Left lung (tissue), 10 donors: ENCODE results near the gene CD40. TPM values are rescaled to one million over a fixed set of nuclear protein-coding genes. Genes with fewer than 3 reads are reported as not detected.

Source experiments
- ATAC-seq: fragments of 200-7000 bp; cut with Tn5 transposase; one replicate; pipeline ENCODE4 v1.9.1; 2020; ENCODE audit warnings: moderate library complexity
- DNase-seq, 4 donors: peaks; one replicate each; pipeline ENCODE4 v3.0.0-alpha.2; 2013 to 2020
- H3K27ac ChIP-seq, 2 donors: fragments of 200-600 bp; sonication (generic) in 1 of 2; one replicate each; pipeline versions ENCODE4 v1.5.0 to v1.8.0; 2020 to 2021
- H3K27me3 ChIP-seq, 2 donors: fragments of 200-600 bp; sonication (generic) in 1 of 2; one replicate each; pipeline versions ENCODE4 v1.5.0 to v1.8.0; 2020 to 2021
- H3K36me3 ChIP-seq, 2 donors: fragments of 200-600 bp; sonication (generic) in 1 of 2; one replicate each; pipeline versions ENCODE4 v1.5.0 to v1.8.0; 2020 to 2021
- H3K4me1 ChIP-seq, 2 donors: fragments of 200-600 bp; one replicate each; pipeline ENCODE4 v1.8.0; 2021
- H3K4me3 ChIP-seq, 2 donors: fragments of 200-600 bp; sonication (generic) in 1 of 2; one replicate each; pipeline versions ENCODE4 v1.5.0 to v1.8.0; 2020 to 2021; ENCODE audit warnings: mild to moderate bottlenecking in 1 of 2
- H3K9me3 ChIP-seq, 2 donors: fragments of 200-600 bp; sonication (generic) in 1 of 2; one replicate each; pipeline versions ENCODE4 v1.5.0 to v1.8.0; 2020 to 2021
- intact Hi-C, 2 donors: fragments of 100-400 bp; cut with DNase I; formaldehyde crosslinking; loops; one replicate each; pipeline versions ENCODE4 v1.11.2 to v1.14.2; 2022
- polyA plus RNA-seq, 6 donors: library from polyadenylated mRNA; unstranded; fragments of 120-200 nt; gene quantifications; one replicate each; pipeline ENCODE4 v1.2.1, GENCODE V29; 2013; ENCODE audit not compliant: insufficient read length in 6 of 6
- total RNA-seq, 2 donors: library from RNA; stranded (reverse); fragmentation: NEBNext Ultra II Directional; extraction: Animal tissue kit (Norgen Biotek cat#: 25700); gene quantifications; one replicate each; pipeline ENCODE4 v1.2.1, GENCODE V29; 2021
- TF ChIP-seq, protein P1 (sequence below), 2 donors: fragments of 200-600 bp; sonication (generic) in 1 of 2; IDR thresholded peaks; one replicate each; pipeline versions ENCODE4 v1.5.0 to v1.8.0; 2021; ENCODE audit warnings: antibody characterized with exemption in 2 of 2
- donor health status: DM: no; HTN: yes; CAD: no.
- donor health status: DM: no; HTN: no; CAD: no.

CD40 gene
- total and polyA plus RNA-seq, 8 donors: 13.9 to 27.6 (median 19.0) TPM

DNA sequence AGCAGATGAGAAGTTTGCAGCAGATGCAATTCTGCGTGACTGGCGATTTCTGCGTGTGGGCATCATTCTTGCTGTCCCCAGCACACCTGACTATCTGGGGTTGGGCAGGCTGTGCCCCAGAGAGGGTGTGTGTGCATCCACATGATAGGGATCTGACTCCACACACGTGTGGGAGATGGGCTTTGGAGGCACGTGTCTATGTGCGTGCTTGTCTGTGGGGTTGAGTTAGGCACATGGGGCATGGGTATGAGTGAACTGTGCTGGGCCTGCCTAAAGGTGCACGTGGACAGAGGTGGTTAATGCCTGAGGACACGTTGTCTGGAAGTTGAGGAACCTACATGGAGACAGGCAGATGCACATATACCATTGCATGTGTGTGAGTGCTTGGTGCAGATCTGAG lies 50.3 kb downstream of the CD40 start:
- no peak overlapping the region for H3K4me3 ChIP-seq
- ATAC-seq: no peak
- TF ChIP-seq, protein P1, sequence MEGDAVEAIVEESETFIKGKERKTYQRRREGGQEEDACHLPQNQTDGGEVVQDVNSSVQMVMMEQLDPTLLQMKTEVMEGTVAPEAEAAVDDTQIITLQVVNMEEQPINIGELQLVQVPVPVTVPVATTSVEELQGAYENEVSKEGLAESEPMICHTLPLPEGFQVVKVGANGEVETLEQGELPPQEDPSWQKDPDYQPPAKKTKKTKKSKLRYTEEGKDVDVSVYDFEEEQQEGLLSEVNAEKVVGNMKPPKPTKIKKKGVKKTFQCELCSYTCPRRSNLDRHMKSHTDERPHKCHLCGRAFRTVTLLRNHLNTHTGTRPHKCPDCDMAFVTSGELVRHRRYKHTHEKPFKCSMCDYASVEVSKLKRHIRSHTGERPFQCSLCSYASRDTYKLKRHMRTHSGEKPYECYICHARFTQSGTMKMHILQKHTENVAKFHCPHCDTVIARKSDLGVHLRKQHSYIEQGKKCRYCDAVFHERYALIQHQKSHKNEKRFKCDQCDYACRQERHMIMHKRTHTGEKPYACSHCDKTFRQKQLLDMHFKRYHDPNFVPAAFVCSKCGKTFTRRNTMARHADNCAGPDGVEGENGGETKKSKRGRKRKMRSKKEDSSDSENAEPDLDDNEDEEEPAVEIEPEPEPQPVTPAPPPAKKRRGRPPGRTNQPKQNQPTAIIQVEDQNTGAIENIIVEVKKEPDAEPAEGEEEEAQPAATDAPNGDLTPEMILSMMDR (IDR thresholded peaks at IDR 0.05): no peak
- no peaks in the 10 kb centered on the region for H3K4me1 ChIP-seq
- peaks cover 10 to 83% of the 10 kb centered on the region in 2 donors for H3K27me3 ChIP-seq
- no peaks in the 10 kb centered on the region for H3K9me3 ChIP-seq
- H3K36me3 ChIP-seq: no peaks in the 10 kb centered on the region
- intact Hi-C loops: no loop called here
- H3K27ac ChIP-seq: no peak overlapping the region
- no peak for DNase-seq

DNA sequence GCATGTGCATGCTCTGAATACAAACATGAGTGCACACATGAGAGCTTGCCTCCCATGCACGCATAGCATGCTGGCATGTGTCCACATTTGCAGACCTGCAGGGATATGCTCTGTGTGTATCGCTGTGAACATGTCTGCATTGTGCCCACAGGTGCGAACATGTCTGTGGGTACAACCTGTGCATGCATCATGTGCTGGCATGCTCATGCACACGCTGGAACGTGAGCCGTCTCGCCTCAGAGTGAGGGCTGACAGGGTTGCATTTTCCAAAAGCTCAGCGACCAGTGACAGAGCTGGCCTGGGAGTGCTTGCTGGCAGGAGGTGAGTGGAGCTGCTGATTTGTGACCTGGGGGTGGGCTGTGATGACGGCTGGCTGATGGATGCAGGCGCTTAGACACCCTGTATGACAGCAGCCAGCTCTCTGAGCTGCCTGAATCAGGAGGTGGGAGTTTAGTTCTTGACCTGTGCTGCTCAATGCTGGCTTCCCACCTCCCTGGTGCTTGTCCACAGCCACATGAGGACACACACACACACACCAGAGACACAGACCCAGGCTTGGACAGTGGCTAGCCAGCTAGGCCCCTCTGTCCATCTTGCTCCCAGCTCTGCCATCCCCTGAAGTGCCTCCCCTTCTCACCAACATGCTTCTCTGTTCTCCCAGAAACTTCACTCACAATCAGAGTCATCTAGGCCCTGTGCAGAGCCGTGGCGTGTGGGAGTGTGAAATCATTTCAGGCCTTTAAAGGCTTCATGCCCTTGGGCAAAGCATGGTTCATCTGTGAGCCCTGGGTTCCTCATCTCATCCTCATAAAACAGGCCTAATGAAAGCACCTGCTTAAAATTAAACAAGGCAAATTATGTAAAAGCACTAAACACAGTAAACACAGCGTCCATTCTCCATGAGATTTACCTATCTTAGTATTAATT lies 51.4 kb downstream of the CD40 start:
- peaks cover 0 to 3% of the 10 kb centered on the region in 2 donors for H3K4me1 ChIP-seq
- H3K36me3 ChIP-seq: no peaks in the 10 kb centered on the region
- H3K4me3 ChIP-seq: no peak overlapping the region
- intact Hi-C loops: no loop called here
- H3K9me3 ChIP-seq: no peaks in the 10 kb centered on the region
- no peak overlapping the region for H3K27ac ChIP-seq
- ATAC-seq: no peak
- TF ChIP-seq, protein P1 (IDR thresholded peaks at IDR 0.05): no peak
- DNase-seq: no peak
- peaks cover 20 to 87% of the 10 kb centered on the region in 2 donors for H3K27me3 ChIP-seq

DNA sequence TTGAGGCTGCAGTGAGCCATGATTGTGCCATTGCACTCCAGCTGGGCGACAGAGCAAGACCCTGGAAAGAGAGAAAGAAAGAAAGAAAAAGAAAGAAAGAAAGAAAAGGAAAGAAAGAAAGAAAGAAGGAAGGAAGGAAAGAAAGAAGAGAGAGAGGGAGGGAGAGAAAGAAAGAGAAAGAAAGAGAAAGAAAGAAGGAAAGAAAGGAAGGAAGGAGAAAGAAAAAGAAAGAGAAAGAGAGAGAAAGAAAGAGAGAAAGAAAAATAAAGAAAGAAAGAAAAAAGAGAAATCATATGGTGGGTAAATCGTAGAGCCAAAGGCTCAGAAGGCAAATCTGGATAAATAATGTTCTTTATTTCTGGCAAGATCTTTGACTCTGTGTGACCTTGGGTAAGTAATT lies 53.4 kb downstream of the CD40 start:
- no peaks in the 10 kb centered on the region for H3K9me3 ChIP-seq
- TF ChIP-seq, protein P1 (IDR thresholded peaks at IDR 0.05): no peak
- peaks cover 32 to 100% of the 10 kb centered on the region in 2 donors for H3K27me3 ChIP-seq
- no peak overlapping the region for H3K27ac ChIP-seq
- peaks cover 0 to 9% of the 10 kb centered on the region in 2 donors for H3K4me1 ChIP-seq
- H3K4me3 ChIP-seq: no peak overlapping the region
- no peak for ATAC-seq
- no peaks in the 10 kb centered on the region for H3K36me3 ChIP-seq
- no peak for DNase-seq
- intact Hi-C loops: no loop called here

DNA sequence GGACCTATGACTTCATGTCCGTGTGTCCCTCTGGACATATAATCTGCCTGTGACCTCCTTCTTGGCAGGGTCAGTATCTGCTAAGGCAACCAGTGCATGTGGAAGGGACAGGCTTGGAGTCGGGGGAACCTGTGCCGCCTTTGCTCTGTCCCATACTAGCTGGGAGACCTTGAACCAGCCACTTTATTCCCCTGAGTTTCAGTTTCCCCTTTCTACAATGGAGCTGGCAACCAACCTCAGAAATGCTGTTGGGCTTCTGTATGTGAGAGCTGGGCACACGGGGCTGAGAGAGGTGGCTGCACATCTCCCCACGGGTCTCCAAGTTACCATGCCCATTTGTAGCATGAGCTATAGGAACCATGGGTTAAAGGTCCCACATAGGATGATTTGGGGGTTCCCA lies 53.8 kb downstream of the CD40 start:
- Histone ChIP-seq H3K27ac (no peak overlapping the region), H3K36me3 (no peaks in the 10 kb centered on the region), H3K4me3 (no peak overlapping the region), H3K4me1 (peaks cover 0 to 9% of the 10 kb centered on the region in 2 donors), H3K27me3 (peaks cover 32 to 100% of the 10 kb centered on the region in 2 donors), H3K9me3 (no peaks in the 10 kb centered on the region)
- TF ChIP-seq, protein P1 (IDR thresholded peaks at IDR 0.05): no peak
- ATAC-seq: no peak
- DNase-seq: no peak
- intact Hi-C loops: no loop called here

DNA sequence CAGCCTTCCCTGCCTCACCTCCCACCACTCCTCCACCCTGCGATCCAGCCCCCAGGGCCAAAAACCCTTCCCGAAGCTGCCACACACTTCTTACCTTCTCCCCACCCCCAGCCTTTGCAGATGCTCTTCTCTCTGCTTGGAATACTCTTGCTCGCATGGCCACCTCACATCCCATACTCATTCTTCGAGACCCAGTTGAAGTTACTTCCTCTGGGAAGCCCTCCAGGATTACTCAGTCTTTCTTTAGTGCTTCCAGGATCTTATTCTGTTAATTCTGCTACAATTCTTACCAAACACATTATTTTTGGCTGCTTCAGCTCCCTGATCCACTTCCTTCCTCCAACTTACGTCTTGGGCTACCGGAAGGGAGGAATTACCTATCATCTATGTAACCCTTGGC lies 54.3 kb downstream of the CD40 start:
- intact Hi-C loops: no loop called here
- Histone ChIP-seq H3K27ac (no peak overlapping the region), H3K27me3 (peaks cover 32 to 100% of the 10 kb centered on the region in 2 donors), H3K9me3 (no peaks in the 10 kb centered on the region), H3K36me3 (no peaks in the 10 kb centered on the region), H3K4me3 (no peak overlapping the region), H3K4me1 (peaks cover 0 to 9% of the 10 kb centered on the region in 2 donors)
- TF ChIP-seq, protein P1 (IDR thresholded peaks at IDR 0.05): no peak
- no peak for DNase-seq
- no peak for ATAC-seq
